ENCODE measurements around the gene C18orf54.
"Not testable (repeated sequence)": the region's sequence is repeated elsewhere in the genome, so short reads cannot be mapped to it uniquely, and the experiment has no call there.

The C18orf54 gene

GRCh38 chr18:54357660-54358494, at the start of gene C18orf54, which contains the start of gene STARD6:
Gene C18orf54, plus strand, starts transcription at chr18:54357906. Its CDS starts 2,667 bp downstream, at chr18:54360573.
Gene STARD6, minus strand, starts transcription at chr18:54357858. Its CDS starts 3,285 bp downstream, at chr18:54354573.
- peak; percentile 80 for DNase-seq

GRCh38 chr18:54309564-54309963, 48.1 kb upstream of the C18orf54 start:
- DNase-seq = not testable (repeated sequence)

- no peak for DNase-seq
Measured at GRCh38 chr18:54316071-54316820, 41.5 kb upstream of the C18orf54 start.

- DNase-seq = no peak
Measured at GRCh38 chr18:54323561-54323960, 34.1 kb upstream of the C18orf54 start.

DNA sequence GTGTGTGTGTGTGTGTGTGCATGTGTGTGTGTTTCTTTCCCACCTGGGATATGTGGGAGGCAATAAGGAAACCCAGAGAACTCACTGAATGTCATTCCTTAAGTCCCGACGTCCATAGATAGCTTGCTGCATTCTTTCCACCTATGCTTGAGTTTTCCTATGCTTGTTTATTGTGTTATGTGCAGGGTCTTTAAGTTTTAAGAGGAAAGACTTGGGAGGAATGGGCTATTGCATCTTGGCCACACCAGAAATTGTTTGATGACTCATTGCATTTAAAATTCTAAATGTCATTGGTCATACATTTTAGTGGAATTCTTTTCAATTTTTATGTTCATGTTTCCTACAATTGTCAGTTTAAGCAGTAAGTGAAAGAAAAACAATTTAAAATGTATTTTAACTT, 33.7 kb upstream of the C18orf54 start:
- no peak for DNase-seq

DNA sequence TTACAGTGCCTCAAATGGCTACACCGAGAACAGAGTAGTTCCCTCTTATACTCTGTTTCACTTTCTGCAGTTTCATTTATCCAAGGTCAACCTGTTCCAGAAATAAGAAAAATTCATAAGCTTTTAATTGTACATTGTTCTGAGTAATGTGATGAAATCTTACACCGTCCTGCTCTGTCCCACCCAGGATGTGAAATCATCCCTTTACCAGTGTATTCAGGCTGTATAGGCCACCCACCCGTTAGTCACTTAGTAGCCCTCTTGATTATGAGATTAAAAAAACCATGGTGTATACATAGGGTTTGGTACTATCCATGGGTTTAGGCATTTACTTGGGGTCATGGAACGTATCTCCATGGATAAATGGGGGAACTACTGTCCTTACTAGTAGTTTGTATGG, 29.9 kb upstream of the C18orf54 start:
- DNase-seq = no peak

DNA sequence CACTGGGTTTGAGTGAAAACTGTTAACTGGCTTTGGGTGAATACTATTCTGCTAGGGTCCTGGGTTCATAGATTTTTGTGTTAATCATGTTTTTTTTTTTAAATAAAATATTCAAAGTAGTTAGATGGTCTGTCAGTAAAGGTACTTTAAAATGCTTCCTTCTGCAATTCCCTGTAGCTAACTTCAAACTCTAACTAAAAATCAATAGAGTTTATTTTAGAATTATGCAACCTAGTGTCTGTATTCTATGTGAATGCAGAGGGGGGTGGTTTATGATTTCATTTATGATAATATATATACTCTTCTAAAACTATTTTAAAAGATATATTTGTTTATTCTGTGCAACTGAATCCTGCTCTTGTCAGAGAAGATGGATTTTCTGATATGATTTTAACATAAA, 27.9 kb upstream of the C18orf54 start:
- no peak for DNase-seq

- no peak for DNase-seq
Measured at GRCh38 chr18:54330768-54331548, 26.7 kb upstream of the C18orf54 start.

DNA sequence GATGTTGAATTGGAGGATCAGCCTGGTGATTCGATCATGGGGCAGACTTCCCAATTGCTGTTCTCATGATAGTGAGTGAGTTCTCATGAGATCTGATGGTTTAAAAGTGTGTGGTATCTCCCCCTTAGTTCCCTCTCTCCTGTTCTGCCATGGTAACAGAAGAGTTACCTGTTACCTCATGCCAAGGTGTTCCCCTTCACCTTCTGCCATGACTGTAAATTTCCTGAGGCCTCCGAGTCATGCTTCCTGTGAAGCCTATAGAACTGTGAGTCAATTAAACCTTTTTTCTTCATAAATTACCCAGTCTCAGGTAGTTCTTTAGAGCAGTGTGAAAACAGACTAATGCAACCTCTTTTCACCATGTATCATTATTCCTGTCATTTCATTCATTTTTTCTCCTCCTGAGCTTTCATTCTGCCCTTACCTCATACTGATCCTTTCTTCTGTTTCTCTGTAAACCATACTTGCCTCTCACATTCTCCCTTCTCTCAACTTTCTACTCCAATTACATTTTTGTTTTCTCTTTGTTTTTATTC, 22.0 kb upstream of the C18orf54 start:
- no peak for DNase-seq

- no peak for DNase-seq
Measured at GRCh38 chr18:54338230-54338629, 19.5 kb upstream of the C18orf54 start.

GRCh38 chr18:54351186-54351585, 6.5 kb upstream of the C18orf54 start:
- no peak for DNase-seq

DNA sequence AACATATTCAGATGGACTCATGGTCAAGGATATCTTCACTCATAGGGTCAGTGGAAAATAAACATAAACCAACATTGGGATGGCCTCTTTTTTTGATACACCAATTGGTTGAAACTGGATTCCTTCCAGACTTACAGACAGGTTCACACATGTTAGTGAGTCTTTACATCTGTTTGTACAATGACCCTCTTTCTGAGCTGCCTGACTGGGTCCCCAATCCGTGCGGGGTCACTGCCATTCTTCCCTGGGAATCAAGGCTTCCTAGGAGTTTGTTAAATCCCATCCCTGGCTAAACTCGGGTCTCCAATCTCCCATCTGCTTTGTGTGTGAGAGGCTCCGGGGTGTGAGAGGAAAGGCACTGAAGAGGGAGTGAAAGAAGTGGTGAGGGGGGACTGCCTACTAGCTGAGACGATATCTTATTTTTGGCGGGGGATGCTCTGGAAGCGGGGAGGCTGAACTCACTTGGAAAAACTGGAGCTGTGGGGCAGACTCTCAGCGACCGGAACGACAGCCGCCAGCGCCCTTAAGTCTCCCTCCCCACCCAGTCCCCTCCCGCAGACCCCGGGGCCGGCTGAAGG, 535 bp upstream of the C18orf54 start:
- DNase-seq = peak; percentile 5

DNA sequence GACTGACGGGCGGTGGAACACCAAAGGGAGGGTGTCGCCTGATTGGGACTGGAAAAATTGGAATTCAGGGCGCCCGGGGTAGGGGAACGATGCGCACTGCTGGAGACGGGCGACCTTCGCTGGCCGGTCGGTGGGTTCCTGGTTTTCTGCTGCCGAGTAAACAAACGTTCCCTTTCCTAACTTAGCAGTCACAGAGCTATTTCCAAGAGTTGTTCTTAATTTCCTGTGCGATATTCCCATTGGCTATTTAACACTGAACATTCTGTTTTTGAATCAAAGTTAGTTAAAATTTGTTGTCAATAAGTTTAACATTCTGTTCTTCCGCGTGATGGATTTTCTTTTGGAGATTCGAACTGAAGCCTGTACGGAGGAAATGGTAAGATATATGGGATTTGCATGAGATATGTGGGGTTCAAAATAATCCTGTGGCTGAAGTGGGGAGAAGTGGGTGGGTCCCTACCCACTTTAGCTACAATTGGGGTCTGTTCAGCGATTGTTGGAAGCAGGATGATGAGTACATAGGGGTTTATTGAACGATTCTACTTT, 862 bp downstream of the C18orf54 start:
- no peak for DNase-seq

DNA sequence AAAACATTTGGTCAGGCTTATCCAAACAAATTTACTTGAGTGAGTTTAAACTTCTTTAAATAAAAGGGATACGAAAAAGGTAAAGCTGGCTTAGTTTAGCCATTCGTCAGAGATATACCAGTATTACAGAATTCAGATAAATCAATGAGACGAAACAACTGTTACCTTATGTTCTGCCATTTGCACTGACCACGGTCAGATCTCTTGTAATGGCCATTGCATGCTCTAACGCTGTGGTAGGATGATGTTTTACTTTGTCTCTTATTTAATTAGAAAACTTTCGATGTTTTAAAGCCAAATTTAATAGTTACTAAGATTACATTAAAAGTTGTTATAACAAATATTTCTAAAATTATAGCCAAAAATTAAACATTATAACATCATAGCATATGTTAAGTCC, 1.5 kb downstream of the C18orf54 start:
- no peak for DNase-seq

DNA sequence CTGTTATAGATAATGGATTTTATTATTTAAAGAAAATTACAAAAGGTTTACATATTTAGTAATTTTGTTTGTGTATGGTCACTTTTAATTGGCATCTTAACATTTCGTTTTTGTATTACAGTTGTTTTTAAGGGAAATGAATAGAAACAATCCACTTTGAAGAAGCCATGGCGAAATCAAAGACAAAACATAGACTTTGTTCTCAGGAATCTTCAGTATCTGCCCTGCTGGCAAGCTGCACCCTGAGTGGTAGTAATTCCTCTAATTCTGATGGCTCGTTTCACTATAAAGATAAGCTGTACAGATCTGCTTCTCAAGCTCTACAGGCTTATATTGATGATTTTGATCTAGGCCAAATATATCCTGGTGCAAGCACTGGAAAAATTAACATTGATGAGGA, 2.7 kb downstream of the C18orf54 start:
- no peak for DNase-seq

DNA sequence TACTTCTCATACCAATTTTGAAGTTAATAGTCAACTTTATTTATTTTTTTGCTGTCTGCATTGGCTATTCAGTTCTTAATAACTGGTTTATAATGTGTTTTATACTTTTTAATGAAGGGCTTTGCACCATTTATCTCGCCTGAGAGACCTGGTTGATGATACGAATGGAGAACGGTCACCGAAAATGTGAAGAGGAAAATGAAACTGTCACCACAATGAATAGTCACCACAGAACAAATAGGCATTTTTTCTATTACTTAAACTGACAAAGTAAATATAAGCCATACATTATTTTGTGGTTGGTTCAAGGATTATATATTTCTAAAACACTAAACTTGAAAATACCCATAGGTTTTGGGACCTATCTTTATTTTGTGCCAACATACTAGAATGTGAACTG, 20.4 kb downstream of the C18orf54 start:
- no peak for DNase-seq

DNA sequence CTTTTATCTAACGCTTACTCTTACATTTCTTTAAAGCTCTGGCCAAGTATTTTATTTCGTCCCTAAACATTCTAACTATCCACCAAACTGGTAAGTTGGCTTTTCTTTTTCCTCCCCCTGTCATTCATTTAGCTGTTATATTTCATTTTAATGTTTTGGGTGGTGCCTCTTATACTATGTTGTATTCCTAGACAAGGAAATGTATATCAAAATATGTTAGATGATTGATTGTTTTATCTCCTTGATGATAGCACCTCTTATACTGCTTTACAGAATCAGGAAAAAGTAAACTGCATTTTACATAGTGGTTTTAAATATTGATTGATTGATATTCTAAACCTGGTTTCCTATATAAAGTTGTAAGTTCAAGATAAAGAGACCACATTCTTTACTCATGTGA, 23.9 kb downstream of the C18orf54 start:
- no peak for DNase-seq

DNA sequence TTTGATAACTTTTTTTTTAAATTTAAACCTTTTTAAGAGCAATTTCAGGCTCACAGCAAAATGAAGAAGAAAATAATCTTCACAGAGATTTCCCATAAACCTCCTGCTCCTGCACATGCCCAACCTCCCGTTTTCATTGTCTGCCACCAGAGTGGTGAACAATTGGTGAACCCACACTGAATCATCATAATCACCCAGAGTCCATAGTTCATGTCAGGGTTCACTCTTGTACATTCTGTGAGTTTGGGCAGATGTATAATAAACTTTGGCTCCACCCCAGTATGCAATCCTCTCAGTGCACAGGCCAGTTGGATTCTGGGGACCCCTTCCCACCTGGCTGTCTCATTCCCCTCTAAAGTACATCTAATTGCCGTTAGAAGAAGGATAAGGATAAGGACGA, 24.4 kb downstream of the C18orf54 start:
- DNase-seq = no peak

DNA sequence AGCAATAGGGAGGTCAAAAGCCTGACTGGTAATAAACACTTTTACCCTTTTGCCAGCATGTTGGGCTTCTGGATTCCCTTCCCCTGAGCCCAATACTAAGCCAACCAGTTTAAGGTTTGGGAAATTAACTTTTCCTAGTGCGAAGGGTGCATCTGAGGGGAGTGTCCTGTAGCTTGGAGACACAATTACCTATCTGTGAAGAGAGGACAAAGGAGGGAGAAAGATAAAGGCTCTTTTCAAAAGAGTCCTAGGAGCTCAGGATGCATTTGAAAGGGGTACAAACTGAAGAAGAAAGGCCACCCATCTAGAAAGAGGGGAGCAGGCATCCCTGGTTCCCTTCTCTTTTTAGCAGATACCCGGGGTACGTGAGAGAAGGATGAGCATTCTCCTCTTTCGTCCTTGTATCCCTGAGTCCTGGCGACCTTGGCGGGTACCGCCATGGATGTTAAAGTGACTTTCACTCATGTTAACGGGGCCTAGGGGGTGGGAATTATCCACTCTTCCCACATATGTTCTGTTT, 25.1 kb downstream of the C18orf54 start:
- no peak for DNase-seq

GRCh38 chr18:54386043-54386442, 28.3 kb downstream of the C18orf54 start:
- no peak for DNase-seq

- not testable (repeated sequence) for DNase-seq
Measured at GRCh38 chr18:54386800-54387495, 29.2 kb downstream of the C18orf54 start.
